ENCODE results near the gene SPRED1.

DNA sequence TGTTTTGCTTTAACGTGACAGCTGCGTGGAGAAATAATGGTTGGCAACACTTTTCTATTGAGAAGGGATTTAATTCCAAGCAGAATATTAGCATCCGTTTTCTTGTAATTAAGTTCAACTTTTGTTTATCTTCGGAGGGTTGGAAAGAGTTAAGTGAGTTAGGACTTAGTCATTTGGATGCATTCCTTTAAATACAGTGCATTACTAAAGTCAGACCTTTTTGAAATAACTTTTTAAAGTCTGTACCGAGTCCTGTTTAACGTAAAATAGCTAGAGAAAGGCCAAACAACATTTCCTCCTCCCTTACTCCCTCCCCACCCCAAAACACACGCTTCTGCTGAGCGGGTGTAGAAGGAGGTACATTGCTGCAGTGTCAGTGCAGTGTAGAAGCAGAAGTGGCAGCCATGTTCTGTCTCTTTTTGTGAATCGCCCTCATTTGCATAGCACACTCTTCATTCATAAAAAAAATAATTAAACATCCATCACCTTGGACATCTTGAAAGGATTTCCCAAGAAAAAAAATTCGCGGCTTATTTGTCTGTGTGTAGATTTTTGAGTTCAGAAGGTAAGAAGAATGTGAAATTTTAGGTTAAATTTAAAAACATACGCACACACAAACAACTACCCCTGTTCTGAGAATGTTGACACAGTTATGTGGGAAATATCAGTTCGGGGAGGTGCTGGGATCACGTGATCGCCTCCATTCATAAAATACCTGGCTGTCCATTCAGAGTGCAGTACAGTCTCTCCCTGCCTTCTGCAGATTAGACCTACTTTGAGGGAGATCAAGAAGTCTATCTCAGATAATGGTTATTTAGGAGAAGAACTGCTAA, 1.6 kb downstream of the SPRED1 start:
- TF ChIP-seq CTCF (IDR thresholded peaks at IDR 0.05), result no peak
- no peak for TF ChIP-seq POLR2A (IDR thresholded peaks at IDR 0.05)

All from heart left ventricle (tissue), 13 donors.